IMR-90 (cell line): Measurements from ENCODE around the gene CTIF. TPM values are rescaled to one million over a fixed set of nuclear protein-coding genes. Genes with fewer than 3 reads are reported as not detected.
A peak's percentile ranks its signal among the peaks of the same experiment; 100 is the strongest.

ENCODE experiments used
- ATAC-seq: fragments of 200-7000 bp; cut with Tn5 transposase; 2 replicates; pipeline ENCODE4 v1.9.1; 2020; ENCODE audit warnings: low read depth, mild to moderate bottlenecking, moderate library complexity
- BruUV-seq: library from RNA; stranded (reverse); fragments of 400-500 nt; replicated peaks from 2 replicates; lab custom pipeline; 2021; lab: Mats Ljungman, UMichigan
- CTCF ChIA-PET: fragments of 300-600 bp; formaldehyde crosslinking; extraction: SDS; loops from one replicate; lab custom pipeline; 2021; ENCODE audit warnings: antibody characterized with exemption; lab: Yijun Ruan, JAX
- POLR2A ChIA-PET: fragments of 300-600 bp; sonication (Branson Sonifier 250); formaldehyde crosslinking; loops from one replicate; lab custom pipeline; 2022; ENCODE audit warnings: antibody characterized with exemption; ENCODE audit not compliant: unreplicated experiment; lab: Charles Lee
- DNase-seq: peaks from one replicate; pipeline ENCODE4 v3.0.0; 2013
- H2AFZ ChIP-seq: replicated peaks from 2 replicates; pipeline ENCODE3; 2013; ENCODE audit warnings: low read length, mild to moderate bottlenecking; ENCODE audit not compliant: poor library complexity
- H2AK5ac ChIP-seq: 2 replicates; pipeline ENCODE4 v1.6.1; 2013; ENCODE audit warnings: low read depth, low read length, inconsistent platforms
- H2AK9ac ChIP-seq: replicated peaks from 2 replicates; pipeline ENCODE3; 2013; ENCODE audit warnings: mild to moderate bottlenecking, low read depth, low read length, moderate library complexity; ENCODE audit not compliant: poor library complexity
- H2BK120ac ChIP-seq: 2 replicates; pipeline ENCODE4 v1.6.1; 2013; ENCODE audit warnings: low read depth, low read length, inconsistent platforms
- H2BK15ac ChIP-seq: 3 replicates; pipeline ENCODE4 v1.6.1; 2013; ENCODE audit warnings: low read depth, low read length, inconsistent platforms
- H2BK20ac ChIP-seq: 2 replicates; pipeline ENCODE4 v1.6.1; 2013; ENCODE audit warnings: low read depth, mild to moderate bottlenecking, inconsistent platforms, low read length, moderate library complexity
- H2BK5ac ChIP-seq: 2 replicates; pipeline ENCODE4 v1.6.1; 2013; ENCODE audit warnings: mild to moderate bottlenecking, low read depth, low read length, inconsistent platforms; ENCODE audit not compliant: poor library complexity, severe bottlenecking
- H3K14ac ChIP-seq: replicated peaks from 2 replicates; pipeline ENCODE4 v1.6.1; 2013; ENCODE audit warnings: low read depth, low read length, inconsistent platforms
- H3K18ac ChIP-seq: 2 replicates; pipeline ENCODE4 v1.6.1; 2013; ENCODE audit warnings: low read depth, low read length, control low read depth
- H3K23ac ChIP-seq: 2 replicates; pipeline ENCODE4 v1.6.1; 2013; ENCODE audit warnings: low read depth, low read length, inconsistent platforms
- H3K27ac ChIP-seq: 2 replicates; pipeline ENCODE4 v1.5.1; 2013; ENCODE audit warnings: mild to moderate bottlenecking, control low read depth, low read length; ENCODE audit not compliant: insufficient read depth
- H3K27me3 ChIP-seq: 2 replicates; pipeline ENCODE4 v1.6.1; 2013; ENCODE audit warnings: low read length; ENCODE audit not compliant: control insufficient read depth, insufficient read depth
- H3K36me3 ChIP-seq: 2 replicates; pipeline ENCODE4 v1.6.1; 2013; ENCODE audit warnings: low read length, mixed read lengths; ENCODE audit not compliant: control insufficient read depth, insufficient read depth
- H3K4ac ChIP-seq: 2 replicates; pipeline ENCODE4 v1.6.1; 2013; ENCODE audit warnings: low read depth, low read length, inconsistent platforms
- H3K4me1 ChIP-seq: 2 replicates; pipeline ENCODE4 v1.6.1; 2013; ENCODE audit warnings: low read length, mixed read lengths; ENCODE audit not compliant: control insufficient read depth, insufficient read depth
- H3K4me2 ChIP-seq: 2 replicates; pipeline ENCODE4 v1.6.1; 2013; ENCODE audit warnings: low read depth, mild to moderate bottlenecking, control low read depth, low read length, moderate library complexity
- H3K4me3 ChIP-seq: 2 replicates; pipeline ENCODE4 v1.5.1; 2013; ENCODE audit warnings: low read depth, mild to moderate bottlenecking, control low read depth, low read length, moderate library complexity; ENCODE audit not compliant: insufficient read depth
- H3K56ac ChIP-seq: 2 replicates; pipeline ENCODE4 v1.6.1; 2013; ENCODE audit warnings: low read length, inconsistent platforms; ENCODE audit not compliant: insufficient read depth; ENCODE audit errors: extremely low read depth
- H3K79me1 ChIP-seq, 2 experiments: 2 replicates each; pipeline ENCODE4 v1.6.1; 2013; ENCODE audit warnings: low read length in 2 of 2, inconsistent platforms in 1 of 2, low read depth in 1 of 2
- H3K9ac ChIP-seq: 2 replicates; pipeline ENCODE4 v1.6.1; 2013; ENCODE audit warnings: low read depth, low read length, control low read depth
- H3K9me1 ChIP-seq: 2 replicates; pipeline ENCODE4 v1.6.1; 2013; ENCODE audit warnings: low read length, inconsistent platforms; ENCODE audit not compliant: insufficient read depth
- H3K9me3 ChIP-seq: 2 replicates; pipeline ENCODE4 v1.6.1; 2013; ENCODE audit warnings: low read length; ENCODE audit not compliant: control insufficient read depth, insufficient read depth
- H4K20me1 ChIP-seq: 2 replicates; pipeline ENCODE4 v1.6.1; 2013; ENCODE audit warnings: low read length, inconsistent platforms; ENCODE audit not compliant: insufficient read depth
- H4K5ac ChIP-seq: 2 replicates; pipeline ENCODE4 v1.6.1; 2013; ENCODE audit warnings: mild to moderate bottlenecking, low read depth, low read length, control low read depth
- H4K8ac ChIP-seq, 2 experiments: 2 replicates each; pipeline ENCODE4 v1.6.1; 2013; ENCODE audit warnings: low read depth in 2 of 2, low read length in 2 of 2, control low read depth in 1 of 2, inconsistent platforms in 1 of 2
- H4K91ac ChIP-seq: 2 replicates; pipeline ENCODE4 v1.6.1; 2013; ENCODE audit warnings: low read depth, low read length, inconsistent platforms; ENCODE audit not compliant: insufficient read depth
- BHLHE40 ChIP-seq: fragments of 150-350 bp; IDR thresholded peaks from 2 replicates; pipeline ENCODE4 v1.6.1; 2016; ENCODE audit warnings: mild to moderate bottlenecking, low read depth, low read length
- CTCF ChIP-seq: conservative IDR thresholded peaks from 2 replicates; pipeline ENCODE4 v1.5.1; 2012; ENCODE audit warnings: mild to moderate bottlenecking, low read depth, low read length, improper control_type of control experiment
- FOS ChIP-seq: fragments of 150-350 bp; IDR thresholded peaks from 2 replicates; pipeline ENCODE4 v1.6.1; 2016; ENCODE audit warnings: low read depth, low read length
- MAZ ChIP-seq: IDR thresholded peaks from 2 replicates; pipeline ENCODE4 v1.6.1; 2012; ENCODE audit warnings: low read depth, mild to moderate bottlenecking, low read length, improper control_type of control experiment, moderate library complexity, borderline replicate concordance
- MXI1 ChIP-seq: IDR thresholded peaks from 2 replicates; pipeline ENCODE4 v1.6.1; 2012; ENCODE audit warnings: low read depth, mild to moderate bottlenecking, low read length, moderate library complexity, borderline replicate concordance
- NFE2L2 ChIP-seq: fragments of 150-350 bp; IDR thresholded peaks from 2 replicates; pipeline ENCODE4 v1.6.1; 2016; ENCODE audit warnings: low read depth, mild to moderate bottlenecking, low read length
- POLR2A ChIP-seq: IDR thresholded peaks from 2 replicates; pipeline ENCODE4 v1.6.1; 2012; ENCODE audit warnings: mild to moderate bottlenecking, low read depth, low read length
- RAD21 ChIP-seq: IDR thresholded peaks from 2 replicates; pipeline ENCODE4 v1.6.1; 2012; ENCODE audit warnings: low read length, improper control_type of control experiment
- RCOR1 ChIP-seq: IDR thresholded peaks from 2 replicates; pipeline ENCODE4 v1.6.1; 2012; ENCODE audit warnings: mild to moderate bottlenecking, low read length, improper control_type of control experiment; ENCODE audit not compliant: insufficient replicate concordance
- RFX5 ChIP-seq: IDR thresholded peaks from 2 replicates; pipeline ENCODE4 v1.8.0; 2012; ENCODE audit warnings: low read depth, mild to moderate bottlenecking, low read length, moderate library complexity
- SMC3 ChIP-seq: fragments of 150-350 bp; IDR thresholded peaks from 2 replicates; pipeline ENCODE4 v1.6.1; 2016; ENCODE audit warnings: low read depth, mild to moderate bottlenecking, antibody characterized with exemption, low read length, moderate library complexity
- USF2 ChIP-seq: fragments of 150-350 bp; IDR thresholded peaks from 2 replicates; pipeline ENCODE4 v1.6.1; 2017; ENCODE audit warnings: mild to moderate bottlenecking, antibody characterized with exemption, low read length, low read depth
- WGBS, 2 experiments: methylation state at CpG; one replicate each; pipeline versions ENCODE4 v1.1.5 to v1.1.7; 2013; ENCODE audit warnings: missing lambda C conversion rate in 2 of 2; ENCODE audit not compliant: insufficient read length in 1 of 2; ENCODE audit errors: extremely low coverage in 2 of 2; 5-methylcytosine and 5-hydroxymethylcytosine counted together
- dilution Hi-C: fragments of 300-500 bp; cut with HindIII; formaldehyde crosslinking; loops from one replicate; pipeline ENCODE4 v1.14.3; 2018; ENCODE audit warnings: low sequenced_read_pairs; ENCODE audit not compliant: unreplicated experiment
- in situ Hi-C: fragments of 300-500 bp; cut with MboI; formaldehyde crosslinking; loops from 3 replicates; pipeline ENCODE4 v1.14.3; 2019; ENCODE audit warnings: low sequenced_read_pairs, inconsistent platforms, mixed read lengths
- intact Hi-C: fragments of 100-400 bp; cut with micrococcal nuclease; formaldehyde crosslinking; loops from 2 replicates; pipeline ENCODE4 v1.10.0; 2022
- polyA plus RNA-seq, 3 experiments: library from polyadenylated mRNA; depleted of rRNA; stranded (reverse); fragments of >200 nt; gene quantifications; 2 replicates each; pipeline ENCODE4 v1.2.3, GENCODE V29; 2012; ENCODE audit warnings: low replicate concordance in 1 of 3
- total RNA-seq: library from RNA; depleted of rRNA; stranded (reverse); fragments of >200 nt; gene quantifications from 2 replicates; pipeline ENCODE4 v1.2.3, GENCODE V29; 2012

CTIF gene
- total and polyA plus RNA-seq, 2 of the 4 experiments (the other 2 are of a cell fraction), result 25.1 to 57.0 TPM

DNA sequence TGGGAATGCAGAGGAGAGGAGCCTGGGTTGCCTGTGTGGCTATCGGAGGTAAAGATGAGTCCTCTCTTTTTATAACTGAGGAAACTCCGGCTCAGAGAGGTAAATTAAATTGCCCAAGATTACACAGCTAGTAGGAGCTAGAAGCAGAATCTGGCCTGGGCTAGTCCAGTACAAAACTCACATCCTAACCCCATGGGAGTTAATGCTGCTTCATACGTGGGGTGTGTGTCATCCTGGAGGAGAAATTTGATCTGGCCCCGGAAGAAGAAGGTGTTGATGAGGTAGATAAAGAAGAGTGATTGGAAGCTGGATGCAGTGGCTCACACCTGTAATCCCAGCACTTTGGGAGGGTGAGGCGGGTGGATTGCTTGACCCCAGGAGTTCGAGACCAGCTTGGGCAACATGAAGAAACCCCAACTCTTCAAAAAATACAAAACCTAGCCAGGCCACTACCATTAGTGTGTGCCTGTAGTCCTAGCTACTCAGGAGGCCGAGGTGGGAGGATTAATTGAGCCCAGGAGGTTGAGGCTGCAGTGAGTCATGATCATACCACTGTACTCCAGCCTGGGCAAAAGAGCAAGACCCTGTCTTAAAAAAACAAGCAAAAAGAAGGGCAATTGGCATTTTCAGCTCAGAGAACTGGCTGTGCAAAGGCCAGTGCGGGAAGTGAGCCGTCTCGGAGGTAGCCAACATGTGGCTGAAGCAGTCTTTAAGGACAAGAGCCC is 33.7 kb downstream of the CTIF start (continued):
- TF ChIP-seq SMC3, result no peak

DNA sequence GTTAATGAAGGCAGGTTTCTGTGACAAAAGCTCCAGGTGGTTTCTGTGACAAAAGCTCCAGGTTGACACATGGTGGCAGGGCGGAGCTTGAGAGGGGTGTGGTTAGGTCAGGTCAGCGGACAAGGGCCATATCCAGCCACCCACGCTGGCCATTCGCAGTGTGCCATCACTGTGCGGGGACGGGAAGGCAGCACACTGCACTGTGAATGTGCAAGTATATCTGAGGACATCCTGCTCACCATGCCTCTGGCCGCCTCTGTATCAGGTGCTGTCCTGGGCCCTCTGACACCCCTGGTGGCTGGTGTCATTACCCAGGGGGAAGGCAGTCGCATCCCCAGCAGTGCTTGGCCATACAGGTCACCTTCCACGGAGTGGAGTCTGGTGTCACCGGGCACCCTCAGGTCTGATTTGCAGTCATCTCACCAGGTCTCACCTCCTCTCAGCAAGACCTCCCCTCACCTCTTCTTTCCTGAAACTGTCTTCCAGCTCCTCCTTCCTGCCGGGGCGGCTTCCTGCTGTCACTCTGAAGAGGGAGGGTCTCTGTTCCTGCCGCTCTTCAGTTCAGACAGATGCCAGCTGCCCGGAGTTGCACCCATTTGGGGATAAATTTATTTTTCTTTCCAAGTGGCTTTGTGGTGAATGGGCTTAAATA is 34.9 kb downstream of the CTIF start:
- Histone ChIP-seq H3K9me1 (peaks cover 33% of the 10 kb centered on the region), H2BK5ac (no peak overlapping the region), H3K23ac (peak overlapping the region; percentile 25), H2AFZ (peak overlapping the region; percentile 49), H3K9ac (no peak overlapping the region), H3K36me3 (peaks cover 12% of the 10 kb centered on the region), H3K4me1 (peaks cover 19% of the 10 kb centered on the region), H2AK9ac (peak overlapping the region; percentile 17), H4K20me1 (peaks cover 94% of the 10 kb centered on the region), H2AK5ac (peak overlapping the region; percentile 57; the same call in 1 of the 2 replicates), H2BK15ac (no peak overlapping the region), H3K4me2 (no peak overlapping the region), H2BK120ac (no peak overlapping the region), H2BK20ac (no peak overlapping the region), H3K27me3 (no peaks in the 10 kb centered on the region), H3K56ac (no peak overlapping the region), H3K4ac (peak overlapping the region; percentile 39; the same call in 1 of the 2 replicates), H3K4me3 (no peak overlapping the region), H3K18ac (no peak overlapping the region), H3K79me1 (peaks cover 38 to 95% of the 10 kb centered on the region in 2 experiments), H4K91ac (peak overlapping the region; percentile 4; the same call in 1 of the 2 replicates), H3K14ac (no peak overlapping the region), H3K9me3 (no peaks in the 10 kb centered on the region), H3K27ac (no peak overlapping the region), H4K8ac (no peak overlapping the region), H4K5ac (no peak overlapping the region)
- ATAC-seq, result no peak
- intact Hi-C loops, result no loop called here
- dilution Hi-C loops, result no loop called here
- ChIA-PET CTCF (no interaction called here), POLR2A (no interaction called here)
- TF ChIP-seq MXI1 (no peak), BHLHE40 (no peak), SMC3 (no peak), RAD21 (no peak), RCOR1 (no peak), FOS (no peak), MAZ (no peak), USF2 (no peak), RFX5 (no peak), POLR2A (no peak), NFE2L2 (no peak), CTCF (no peak)
- no peak for DNase-seq
- no TSS peak for BruUV-seq
- WGBS, 2 experiments, result 82% methylated on average over 5 of the region's 14 CpGs; no CpG with 5 or more reads in 1 of the 2 experiments
- in situ Hi-C loops, result no loop called here
